Measurements from ENCODE around the gene APPBP2. TPM values are rescaled to one million over a fixed set of nuclear protein-coding genes. Genes with fewer than 3 reads are reported as not detected.

APPBP2 gene
- total RNA-seq, 4 donors from 2014 or later = 33.1 to 49.0 (median 45.4) TPM

- intact Hi-C loops (cut with DNase I) = no loop called here
- DNase-seq = no peak
- H3K27me3 ChIP-seq = no peaks in the 10 kb centered on the region
- H3K27ac ChIP-seq = no peak overlapping the region
- peaks cover 2 to 4% of the 10 kb centered on the region in 2 donors for H3K4me1 ChIP-seq
- H3K9me3 ChIP-seq = no peaks in the 10 kb centered on the region
- no peak overlapping the region for H3K4me3 ChIP-seq (replicated peaks in 1 of 3)
- no peak for TF ChIP-seq CTCF (IDR thresholded peaks at IDR 0.05)
- no peak for TF ChIP-seq POLR2A (IDR thresholded peaks at IDR 0.05)
- 81 to 92% methylated on average over 4 of the region's 4 CpGs for WGBS, 2 donors
- H3K36me3 ChIP-seq = no peaks in the 10 kb centered on the region
Measured at GRCh38 chr17:60395508-60396065, 130.5 kb downstream of the APPBP2 start.

GRCh38 chr17:60393840-60394723 lies 132.0 kb downstream of the APPBP2 start:
- no peak overlapping the region for H3K27ac ChIP-seq

More at GRCh38 chr17:60393840-60394723, 132.0 kb downstream of the APPBP2 start:
- intact Hi-C loops (cut with DNase I) = loop anchor here (5.0 kb wide), 1 partner anchor 203 kb away; no protein-coding TSS in a partner anchor
- no peaks in the 10 kb centered on the region for H3K27me3 ChIP-seq
- H3K4me1 ChIP-seq = peaks cover 8 to 19% of the 10 kb centered on the region in 2 donors
- no peak for DNase-seq
- TF ChIP-seq CTCF (IDR thresholded peaks at IDR 0.05) (no peak), POLR2A (IDR thresholded peaks at IDR 0.05) (no peak)
- H3K36me3 ChIP-seq = no peaks in the 10 kb centered on the region
- H3K4me3 ChIP-seq (replicated peaks in 1 of 3) = no peak overlapping the region
- no peaks in the 10 kb centered on the region for H3K9me3 ChIP-seq
- WGBS, 2 donors = 97% methylated on average over 17 of the region's 17 CpGs

Small RNA genes lying within 50 kb of the gene (small RNA-seq; reads per million reads assigned to genes)
- not detected for gene AC011921.2

Other genes starting within 250 kb of the APPBP2 start
- gene USP32, start 134.1 kb downstream of the APPBP2 start, total RNA-seq = 10 to 100 TPM; 49.9 to 76.5 (median 65.0) TPM
- not detected for gene CHCT1, start 103.8 kb downstream of the APPBP2 start, total RNA-seq
- 10 to 100 TPM; 11.3 to 19.5 (median 15.2) TPM for gene PPM1D, start 74.0 kb upstream of the APPBP2 start, total RNA-seq
- gene BCAS3, start 151.6 kb upstream of the APPBP2 start, total RNA-seq = 10 to 100 TPM; 41.8 to 78.7 (median 51.6) TPM

Data from thyroid gland (tissue), 4 donors.